HEK293 (cell line): ENCODE results near the gene LTBP1.

Source experiments
- CTCF ChIA-PET: fragments of 350-600 bp; formaldehyde crosslinking; extraction: SDS; loops from one replicate; lab custom pipeline; 2021; ENCODE audit warnings: antibody characterized with exemption; lab: Yijun Ruan, JAX
- POLR2A ChIA-PET: fragments of 300-600 bp; formaldehyde crosslinking; extraction: SDS; loops from one replicate; lab custom pipeline; 2020; ENCODE audit warnings: antibody characterized with exemption, inconsistent platforms; lab: Yijun Ruan, JAX
- H3K27ac ChIP-seq: fragments of 200-500 bp; sonication (Bioruptor generic); 2 replicates; pipeline ENCODE4 v1.5.1; 2014; ENCODE audit warnings: low read depth, low read length, control low read depth, inconsistent platforms; ENCODE audit errors: extremely low read depth
- H3K36me3 ChIP-seq, 2 experiments: fragments of 200-500 bp in 1 of 2; sonication (Bioruptor generic) in 1 of 2; 1 replicate in 1 of 2; 2 replicates in 1 of 2; pipeline ENCODE4 v1.5.1; 2014 to 2017; ENCODE audit warnings: inconsistent platforms in 2 of 2, low read length in 2 of 2; ENCODE audit not compliant: control insufficient read depth in 2 of 2, insufficient read depth in 1 of 2
- H3K4me1 ChIP-seq: fragments of 200-500 bp; sonication (Bioruptor generic); 2 replicates; pipeline ENCODE4 v1.5.1; 2014; ENCODE audit warnings: mild to moderate bottlenecking, low read length, inconsistent platforms; ENCODE audit not compliant: control insufficient read depth, insufficient read depth
- H3K4me3 ChIP-seq: 2 replicates; pipeline ENCODE4 v1.5.1; 2011; ENCODE audit warnings: low read depth, mild to moderate bottlenecking, control low read depth, low read length, moderate library complexity
- H3K9me3 ChIP-seq: fragments of 200-500 bp; sonication (Bioruptor generic); 2 replicates; pipeline ENCODE4 v1.5.1; 2014; ENCODE audit warnings: low read depth, low read length, inconsistent platforms; ENCODE audit not compliant: control insufficient read depth, insufficient read depth
- BCL11A ChIP-seq: fragments of 450-650 bp; formaldehyde crosslinking; IDR thresholded peaks from 2 replicates; pipeline ENCODE4 v1.5.1; 2016; ENCODE audit warnings: low read depth, missing biosample characterization, missing genetic modification characterization
- HOXC10 ChIP-seq: sonication (generic); formaldehyde crosslinking; IDR thresholded peaks from 2 replicates; pipeline ENCODE4 v1.8.1; 2023; ENCODE audit warnings: mild to moderate bottlenecking, missing genetic modification reagents
- KLF16 ChIP-seq: fragments of 450-650 bp; formaldehyde crosslinking; IDR thresholded peaks from 2 replicates; pipeline ENCODE4 v1.5.1; 2017; ENCODE audit warnings: missing biosample characterization, missing genetic modification characterization
- KLF9 ChIP-seq: fragments of 450-650 bp; formaldehyde crosslinking; IDR thresholded peaks from 2 replicates; pipeline ENCODE4 v1.5.1; 2016; ENCODE audit warnings: missing biosample characterization, missing genetic modification characterization, low read depth
- PRDM2 ChIP-seq: fragments of 450-650 bp; formaldehyde crosslinking; IDR thresholded peaks from 2 replicates; pipeline ENCODE4 v1.5.1; 2016; ENCODE audit warnings: missing biosample characterization, missing genetic modification characterization, borderline replicate concordance
- TRIM28 ChIP-seq: IDR thresholded peaks from 2 replicates; pipeline ENCODE4 v1.6.1; 2011; ENCODE audit warnings: low read length, control low read depth, borderline replicate concordance
- ZNF174 ChIP-seq: fragments of 450-650 bp; formaldehyde crosslinking; IDR thresholded peaks from 2 replicates; pipeline ENCODE4 v1.5.0; 2017; ENCODE audit warnings: missing biosample characterization, mild to moderate bottlenecking, missing genetic modification characterization
- ZNF19 ChIP-seq: fragments of 450-650 bp; formaldehyde crosslinking; IDR thresholded peaks from 2 replicates; pipeline ENCODE4; 2016; ENCODE audit warnings: missing biosample characterization, missing genetic modification characterization, low read depth
- ZNF324 ChIP-seq: fragments of 450-650 bp; formaldehyde crosslinking; IDR thresholded peaks from 2 replicates; pipeline ENCODE4 v1.5.1; 2016; ENCODE audit warnings: missing biosample characterization, missing genetic modification characterization
- ZNF394 ChIP-seq: fragments of 450-650 bp; formaldehyde crosslinking; IDR thresholded peaks from 2 replicates; pipeline ENCODE4 v1.5.1; 2016; ENCODE audit warnings: missing biosample characterization, missing genetic modification characterization, mild to moderate bottlenecking, moderate library complexity, borderline replicate concordance
- ZNF426 ChIP-seq: fragments of 450-650 bp; formaldehyde crosslinking; IDR thresholded peaks from 2 replicates; pipeline ENCODE4 v1.5.1; 2017; ENCODE audit warnings: missing biosample characterization, missing genetic modification characterization, mild to moderate bottlenecking, inconsistent platforms, moderate library complexity
- ZNF501 ChIP-seq: fragments of 450-650 bp; formaldehyde crosslinking; IDR thresholded peaks from 2 replicates; pipeline ENCODE4 v1.5.1; 2016; ENCODE audit warnings: missing biosample characterization, missing genetic modification characterization
- ZNF521 ChIP-seq: fragments of 450-650 bp; formaldehyde crosslinking; IDR thresholded peaks from 2 replicates; pipeline ENCODE4 v1.5.1; 2017; ENCODE audit warnings: missing biosample characterization, mild to moderate bottlenecking, missing genetic modification characterization
- ZNF529 ChIP-seq: fragments of 450-650 bp; formaldehyde crosslinking; IDR thresholded peaks from 2 replicates; pipeline ENCODE4 v1.5.1; 2017; ENCODE audit warnings: missing genetic modification characterization, missing biosample characterization; ENCODE audit not compliant: insufficient replicate concordance
- ZNF555 ChIP-seq: fragments of 450-650 bp; formaldehyde crosslinking; conservative IDR thresholded peaks from 2 replicates; pipeline ENCODE4 v1.5.1; 2017; ENCODE audit warnings: missing biosample characterization, mild to moderate bottlenecking, missing genetic modification characterization, inconsistent platforms
- ZNF660 ChIP-seq: fragments of 450-650 bp; IDR thresholded peaks from 2 replicates; pipeline ENCODE4 v1.5.1; 2018; ENCODE audit warnings: missing biosample characterization, mild to moderate bottlenecking, missing genetic modification characterization
- ZNF692 ChIP-seq: fragments of 450-650 bp; formaldehyde crosslinking; IDR thresholded peaks from 2 replicates; pipeline ENCODE4 v1.5.1; 2016; ENCODE audit warnings: missing biosample characterization, missing genetic modification characterization
- ZNF843 ChIP-seq: fragments of 450-650 bp; formaldehyde crosslinking; IDR thresholded peaks from 2 replicates; pipeline ENCODE4 v1.5.1; 2016; ENCODE audit warnings: missing biosample characterization, missing genetic modification characterization
- TF ChIP-seq, protein P1 (sequence below): fragments of 450-650 bp; IDR thresholded peaks from 2 replicates; pipeline ENCODE4 v1.5.1; 2018; ENCODE audit warnings: missing biosample characterization, mild to moderate bottlenecking, missing genetic modification characterization
- TF ChIP-seq, protein P2 (sequence below): fragments of 450-650 bp; formaldehyde crosslinking; IDR thresholded peaks from 2 replicates; pipeline ENCODE4 v1.5.1; 2016; ENCODE audit warnings: missing biosample characterization, missing genetic modification characterization, borderline replicate concordance

Gene LTBP1

GRCh38 chr2:33384599-33384961, 437.8 kb downstream of the LTBP1 start:
- no peaks in the 10 kb centered on the region for H3K9me3 ChIP-seq
- H3K27ac ChIP-seq = no peak overlapping the region
- ChIA-PET CTCF (no interaction called here), POLR2A (no interaction called here)
- TF ChIP-seq ZNF843 (no peak), ZNF426 (tag by site-specific recombination) (no peak), BCL11A (tag by site-specific recombination) (no peak), TRIM28 (no peak), HOXC10 (CRISPR knock-in tag) (no peak), ZNF692 (no peak), ZNF324 (tag by site-specific recombination) (no peak), ZNF19 (tag by site-specific recombination) (no peak), ZNF660 (tag by site-specific recombination) (no peak), ZNF174 (tag by site-specific recombination) (no peak), KLF16 (tag by site-specific recombination) (no peak), KLF9 (no peak), ZNF529 (tag by site-specific recombination) (no peak), ZNF501 (tag by site-specific recombination) (no peak), ZNF555 (tag by site-specific recombination) (no peak), ZNF521 (tag by site-specific recombination) (no peak), ZNF394 (no peak), PRDM2 (tag by site-specific recombination) (no peak)
- TF ChIP-seq, protein P1, sequence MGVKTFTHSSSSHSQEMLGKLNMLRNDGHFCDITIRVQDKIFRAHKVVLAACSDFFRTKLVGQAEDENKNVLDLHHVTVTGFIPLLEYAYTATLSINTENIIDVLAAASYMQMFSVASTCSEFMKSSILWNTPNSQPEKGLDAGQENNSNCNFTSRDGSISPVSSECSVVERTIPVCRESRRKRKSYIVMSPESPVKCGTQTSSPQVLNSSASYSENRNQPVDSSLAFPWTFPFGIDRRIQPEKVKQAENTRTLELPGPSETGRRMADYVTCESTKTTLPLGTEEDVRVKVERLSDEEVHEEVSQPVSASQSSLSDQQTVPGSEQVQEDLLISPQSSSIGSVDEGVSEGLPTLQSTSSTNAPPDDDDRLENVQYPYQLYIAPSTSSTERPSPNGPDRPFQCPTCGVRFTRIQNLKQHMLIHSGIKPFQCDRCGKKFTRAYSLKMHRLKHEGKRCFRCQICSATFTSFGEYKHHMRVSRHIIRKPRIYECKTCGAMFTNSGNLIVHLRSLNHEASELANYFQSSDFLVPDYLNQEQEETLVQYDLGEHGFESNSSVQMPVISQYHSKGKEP (tag by site-specific recombination) = no peak
- TF ChIP-seq, protein P2, sequence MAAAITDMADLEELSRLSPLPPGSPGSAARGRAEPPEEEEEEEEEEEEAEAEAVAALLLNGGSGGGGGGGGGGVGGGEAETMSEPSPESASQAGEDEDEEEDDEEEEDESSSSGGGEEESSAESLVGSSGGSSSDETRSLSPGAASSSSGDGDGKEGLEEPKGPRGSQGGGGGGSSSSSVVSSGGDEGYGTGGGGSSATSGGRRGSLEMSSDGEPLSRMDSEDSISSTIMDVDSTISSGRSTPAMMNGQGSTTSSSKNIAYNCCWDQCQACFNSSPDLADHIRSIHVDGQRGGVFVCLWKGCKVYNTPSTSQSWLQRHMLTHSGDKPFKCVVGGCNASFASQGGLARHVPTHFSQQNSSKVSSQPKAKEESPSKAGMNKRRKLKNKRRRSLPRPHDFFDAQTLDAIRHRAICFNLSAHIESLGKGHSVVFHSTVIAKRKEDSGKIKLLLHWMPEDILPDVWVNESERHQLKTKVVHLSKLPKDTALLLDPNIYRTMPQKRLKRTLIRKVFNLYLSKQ (tag by site-specific recombination) = no peak
- H3K4me3 ChIP-seq = no peak overlapping the region
- H3K36me3 ChIP-seq = no peaks in the 10 kb centered on the region
- H3K4me1 ChIP-seq = no peaks in the 10 kb centered on the region
